ENCODE results near the gene PDGFB.

Gene PDGFB

GRCh38 chr22:39194098-39194497 is 50.7 kb downstream of the PDGFB start:
- FAIRE-seq: no peak

- FAIRE-seq: no peak
Measured at GRCh38 chr22:39188809-39189208, 56.0 kb downstream of the PDGFB start.

GRCh38 chr22:39185601-39186012 is 59.2 kb downstream of the PDGFB start:
- no peak for FAIRE-seq

- FAIRE-seq: no peak
Measured at GRCh38 chr22:39184586-39185577, 59.9 kb downstream of the PDGFB start.

GRCh38 chr22:39183991-39184585 is 60.7 kb downstream of the PDGFB start:
- FAIRE-seq: no peak

- FAIRE-seq: no peak
Measured at GRCh38 chr22:39182478-39183030, 62.2 kb downstream of the PDGFB start.

GRCh38 chr22:39181778-39182177 is 63.0 kb downstream of the PDGFB start:
- no peak for FAIRE-seq

- FAIRE-seq: no peak
Measured at GRCh38 chr22:39181356-39181755, 63.4 kb downstream of the PDGFB start.

GRCh38 chr22:39179841-39180335 is 64.9 kb downstream of the PDGFB start:
- no peak for FAIRE-seq

GRCh38 chr22:39179401-39179827 is 65.4 kb downstream of the PDGFB start:
- no peak for FAIRE-seq

GRCh38 chr22:39178206-39179111 is 66.3 kb downstream of the PDGFB start:
- FAIRE-seq: no peak

- no peak for FAIRE-seq
Measured at GRCh38 chr22:39177791-39178190, 67.0 kb downstream of the PDGFB start.

GRCh38 chr22:39177456-39177775 is 67.4 kb downstream of the PDGFB start:
- no peak for FAIRE-seq

GRCh38 chr22:39176714-39177455 is 67.9 kb downstream of the PDGFB start:
- FAIRE-seq: no peak

- no peak for FAIRE-seq
Measured at GRCh38 chr22:39176143-39176713, 68.6 kb downstream of the PDGFB start.

GRCh38 chr22:39175353-39176142 is 69.2 kb downstream of the PDGFB start:
- no peak for FAIRE-seq

GRCh38 chr22:39174498-39175352 is 70.1 kb downstream of the PDGFB start:
- no peak for FAIRE-seq

- no peak for FAIRE-seq
Measured at GRCh38 chr22:39173787-39174497, 70.8 kb downstream of the PDGFB start.

Measured in A204.1 (cell line).